ENCODE results near the gene SMIM41. TPM values are rescaled to one million over a fixed set of nuclear protein-coding genes. Genes with fewer than 3 reads are reported as not detected.

SMIM41 gene
- total RNA-seq: not detected in 2 replicates

GRCh38 chr12:52079576-52080402 lies at the start of gene SMIM41:
Gene SMIM41, plus strand, starts transcription at chr12:52079704. Its CDS starts 76 bp downstream, at chr12:52079780.

GRCh38 chr12:52050758-52051541 lies 28.6 kb upstream of the SMIM41 start, which contains the start of gene NR4A1:
Gene NR4A1, plus strand, starts transcription at chr12:52051442. Its CDS starts 2,887 bp downstream, at chr12:52054329.

GRCh38 chr12:52069327-52070184 lies 9.9 kb upstream of the SMIM41 start, which contains the start of gene ATG101:
Gene ATG101, plus strand, starts transcription at chr12:52069978. Its CDS starts 3,673 bp downstream, at chr12:52073651.

Other genes starting within 250 kb of the SMIM41 start
- 0.33 and 2.3 TPM in 2 replicates for gene FIGNL2, start 231.0 kb upstream of the SMIM41 start, total RNA-seq
- gene ANKRD33, start 191.6 kb upstream of the SMIM41 start, total RNA-seq: not detected in 2 replicates
- gene ACVRL1, start 172.2 kb upstream of the SMIM41 start, total RNA-seq: 2.1 and 3.9 TPM in 2 replicates
- 8.5 and 14.6 TPM in 2 replicates for gene ACVR1B, start 128.0 kb upstream of the SMIM41 start, total RNA-seq
- 0.98 and 5.1 TPM in 2 replicates for gene TAMALIN, start 72.8 kb upstream of the SMIM41 start, total RNA-seq
- gene NR4A1, start 28.3 kb upstream of the SMIM41 start, total RNA-seq: 3.8 and 6.4 TPM in 2 replicates
- 33.8 and 52.6 TPM in 2 replicates for gene ATG101, start 9.7 kb upstream of the SMIM41 start, total RNA-seq
- 14.8 and 16.4 TPM in 2 replicates for gene KRT80, start 112.3 kb downstream of the SMIM41 start, total RNA-seq
- gene KRT7, start 153.5 kb downstream of the SMIM41 start, total RNA-seq: 67.6 and 135 TPM in 2 replicates
- gene KRT86, start 194.9 kb downstream of the SMIM41 start, total RNA-seq: 0.13 and 0.16 TPM in 2 replicates
- gene KRT81, start 211.8 kb downstream of the SMIM41 start, total RNA-seq: 1.0 TPM in 1 of 2 replicates, not detected in the other
- gene KRT83, start 241.7 kb downstream of the SMIM41 start, total RNA-seq: not detected in 2 replicates

Measured in mesangial cell (primary cell).